ENCODE data around the gene FBXO5.

Gene FBXO5

DNA sequence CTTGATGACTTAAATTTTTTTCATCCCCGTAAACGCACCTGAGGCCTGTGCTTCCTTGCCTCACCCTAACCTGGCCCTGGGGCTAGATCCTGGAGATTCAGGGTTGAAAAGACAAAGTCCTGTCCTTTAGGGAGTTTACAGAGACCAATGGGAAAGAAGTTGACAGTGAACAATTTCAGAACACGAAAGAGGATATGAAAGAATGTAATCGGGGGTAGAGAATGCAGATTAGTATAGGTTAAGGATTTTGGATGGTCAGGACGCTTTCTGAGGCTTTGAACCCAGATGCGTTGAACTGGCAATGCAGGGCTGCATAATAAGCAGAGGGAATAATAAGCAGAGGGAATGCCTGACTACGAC lies 1.7 kb upstream of the FBXO5 start:
- peak overlapping the region; percentile 91 for H3K4me3 ChIP-seq (ENCODE audit: low read length)
- no peak for DNase-seq (ENCODE audit: low read depth)
- no peak for TF ChIP-seq CTCF (conservative IDR thresholded peaks at IDR 0.05; ENCODE audit: low read length)

DNA sequence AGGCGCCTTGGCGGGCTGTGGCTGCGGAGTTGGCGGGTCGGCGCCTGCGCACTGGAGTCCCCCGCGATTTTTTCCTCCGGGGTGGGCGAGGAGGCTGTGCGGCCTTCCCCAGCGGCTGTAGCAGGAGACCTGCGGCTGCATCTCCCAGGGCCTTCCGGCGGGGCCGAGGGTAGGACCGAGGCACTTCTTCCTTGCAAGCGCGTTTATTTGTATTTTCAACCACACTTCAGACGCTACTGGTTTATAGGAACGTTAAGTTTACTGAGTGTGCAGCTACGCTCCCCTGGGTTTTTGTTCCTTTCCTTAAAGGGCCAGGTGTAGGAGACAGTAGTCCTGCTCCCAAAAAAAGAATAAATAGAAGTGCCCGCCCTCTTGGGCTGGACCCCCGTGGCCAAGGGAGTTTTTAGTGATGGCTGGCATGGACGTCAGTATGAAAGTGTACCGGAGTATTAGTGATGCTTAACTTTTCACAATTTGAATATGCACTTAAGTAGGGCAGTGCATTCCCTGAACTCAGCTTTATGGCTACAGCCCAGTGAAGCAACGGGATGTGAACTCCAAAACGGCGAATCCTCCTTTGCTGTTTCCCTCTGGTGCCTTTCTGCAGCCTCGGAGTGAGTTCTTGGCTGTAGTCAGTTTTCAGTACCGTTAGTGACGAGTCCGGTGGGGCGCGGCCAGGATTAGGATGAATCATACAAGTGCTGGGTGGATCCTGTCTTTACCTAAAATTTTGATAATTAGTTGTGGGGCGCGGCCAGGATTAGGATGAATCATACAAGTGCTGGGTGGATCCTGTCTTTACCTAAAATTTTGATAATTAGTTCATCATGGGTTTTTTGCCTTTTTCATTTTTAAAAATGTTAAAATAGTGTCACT lies 1.0 kb upstream of the FBXO5 start:
- peak; percentile 76 for DNase-seq (ENCODE audit: low read depth)
- no peak for TF ChIP-seq CTCF (conservative IDR thresholded peaks at IDR 0.05; ENCODE audit: low read length)
- peak overlapping the region; percentile 91 for H3K4me3 ChIP-seq (ENCODE audit: low read length)

DNA sequence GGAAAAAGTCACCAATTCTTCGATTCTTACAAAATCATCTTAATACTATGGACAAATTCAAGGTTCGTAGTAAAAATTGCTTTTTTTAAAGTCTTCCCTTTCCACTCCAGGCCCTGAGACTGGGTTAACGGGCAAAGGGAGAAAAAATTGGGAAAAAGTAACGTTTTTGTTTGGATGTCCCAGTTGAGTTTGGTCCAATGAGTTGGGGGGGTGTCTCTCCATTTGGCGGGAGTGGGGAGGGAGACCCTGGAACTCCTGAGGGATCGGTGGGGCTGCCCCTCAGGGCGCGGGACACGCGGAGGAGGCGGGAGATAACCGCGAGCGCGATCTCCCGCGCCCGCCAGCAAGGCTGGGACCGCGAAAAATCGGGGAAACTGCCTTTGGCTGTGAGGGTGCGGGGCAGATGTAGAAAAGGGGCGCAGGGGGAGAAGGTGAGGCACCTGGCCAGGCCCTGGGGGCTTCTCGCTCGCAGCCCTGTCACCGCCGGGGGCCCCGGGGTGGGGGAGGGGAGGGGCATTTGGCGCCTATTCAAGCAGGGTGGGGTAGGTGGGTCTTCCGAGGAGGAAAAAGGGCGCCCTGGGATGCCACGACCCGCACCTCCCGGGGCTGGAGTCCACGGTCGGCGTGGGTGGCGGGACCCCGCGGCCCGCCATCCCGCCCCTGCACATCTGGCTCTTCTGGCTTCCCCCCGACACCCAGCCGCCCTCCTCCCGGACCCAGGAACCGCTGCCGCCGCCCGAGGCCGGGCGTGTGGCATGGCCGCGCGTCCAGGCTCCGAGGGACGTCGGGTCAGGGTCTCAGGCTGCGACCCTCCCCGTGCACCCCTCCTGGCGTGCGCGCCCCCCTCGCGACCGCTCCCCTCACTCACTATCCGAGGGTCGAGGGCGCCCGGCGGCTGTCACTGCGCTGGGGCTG lies 595 bp downstream of the FBXO5 start:
- TF ChIP-seq CTCF (conservative IDR thresholded peaks at IDR 0.05; ENCODE audit: low read length): no peak
- peak overlapping the region; percentile 74 for H3K4me3 ChIP-seq (ENCODE audit: low read length)
- DNase-seq (ENCODE audit: low read depth): no peak

DNA sequence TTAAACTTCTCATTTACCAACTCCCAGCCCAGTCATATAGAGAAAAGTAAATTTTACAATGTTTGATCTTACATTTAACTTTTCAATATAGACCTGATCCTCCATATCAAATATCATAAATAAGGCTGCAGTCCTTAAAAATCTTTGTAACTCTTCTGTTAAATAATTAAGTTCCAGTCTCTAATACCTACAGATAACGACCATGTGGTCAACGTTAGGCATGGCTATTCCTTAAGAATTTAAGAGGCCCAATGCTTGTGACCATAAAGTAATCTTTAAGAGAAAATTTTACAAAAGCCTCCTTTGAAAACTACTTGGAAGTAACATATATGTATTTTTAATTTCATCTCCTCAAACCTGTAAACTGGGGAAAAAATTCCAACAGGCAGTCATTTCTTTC lies 1.6 kb downstream of the FBXO5 start:
- H3K4me3 ChIP-seq (ENCODE audit: low read length): peak overlapping the region; percentile 0
- no peak for DNase-seq (ENCODE audit: low read depth)
- TF ChIP-seq CTCF (conservative IDR thresholded peaks at IDR 0.05; ENCODE audit: low read length): no peak

- H3K4me3 ChIP-seq (ENCODE audit: low read length): peak overlapping the region; percentile 7; the same call in 1 of the 2 replicates
- DNase-seq (ENCODE audit: low read depth): no peak
- no peak for TF ChIP-seq CTCF (conservative IDR thresholded peaks at IDR 0.05; ENCODE audit: low read length)
Observed at GRCh38 chr6:152980656-152981055, 2.2 kb downstream of the FBXO5 start.

DNA sequence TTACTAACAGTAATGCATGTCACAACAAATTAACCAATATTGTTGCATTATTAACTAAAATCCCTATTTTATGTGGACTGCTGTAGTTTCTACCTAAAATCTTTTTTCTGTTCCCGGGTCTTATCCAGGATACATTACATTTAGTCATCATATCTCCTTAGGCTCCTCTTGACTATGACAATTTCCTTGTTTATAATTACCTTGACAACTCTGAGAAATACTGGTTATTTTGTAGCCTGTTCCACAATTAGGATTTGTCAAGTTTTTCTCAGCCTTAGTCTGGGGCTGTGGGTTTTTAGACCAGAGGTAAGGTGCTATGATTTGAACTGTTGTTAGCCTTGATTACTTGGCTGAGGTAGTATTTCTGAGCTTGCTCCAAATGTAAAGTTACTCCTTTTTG lies 3.7 kb downstream of the FBXO5 start:
- no peak overlapping the region for H3K4me3 ChIP-seq (ENCODE audit: low read length)
- TF ChIP-seq CTCF (conservative IDR thresholded peaks at IDR 0.05; ENCODE audit: low read length): no peak
- no peak for DNase-seq (ENCODE audit: low read depth)

All from AG10803 (cell line).